HG03520 (cell line): ENCODE data around the gene A4GALT.

Experiments used
- ATAC-seq: cut with Tn5 transposase; IDR thresholded peaks from one replicate; pipeline ENCODE4 v1.9.1; 2021; ENCODE audit warnings: mild to moderate bottlenecking, moderate library complexity; ENCODE audit not compliant: unreplicated experiment

A4GALT gene

GRCh38 chr22:42704896-42705295 lies 15.8 kb downstream of the A4GALT start:
- no peak for ATAC-seq

GRCh38 chr22:42702675-42703074 lies 18.0 kb downstream of the A4GALT start:
- no peak for ATAC-seq

GRCh38 chr22:42701694-42702093 lies 19.0 kb downstream of the A4GALT start:
- no peak for ATAC-seq

GRCh38 chr22:42700901-42701300 lies 19.8 kb downstream of the A4GALT start:
- no peak for ATAC-seq

DNA sequence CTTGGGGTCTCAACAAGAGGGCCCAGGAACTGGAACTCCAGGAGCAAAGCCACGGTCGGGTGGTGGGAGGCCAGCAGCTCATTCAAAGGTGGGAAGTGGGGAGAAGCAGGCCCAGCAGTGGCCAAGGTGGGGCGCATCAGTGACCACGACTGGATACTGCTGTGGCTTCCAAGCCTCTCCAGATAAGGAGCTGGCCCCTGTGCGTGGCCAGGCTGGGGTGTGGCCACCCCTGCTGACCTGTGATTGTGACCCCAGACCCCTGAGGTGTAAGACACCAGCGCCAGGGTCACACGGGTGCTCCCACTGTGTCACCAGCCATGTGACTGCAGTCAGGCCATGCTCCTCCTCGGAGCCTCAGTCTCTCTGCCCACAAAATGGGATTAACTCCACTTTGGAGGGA lies 20.3 kb downstream of the A4GALT start:
- ATAC-seq = no peak

DNA sequence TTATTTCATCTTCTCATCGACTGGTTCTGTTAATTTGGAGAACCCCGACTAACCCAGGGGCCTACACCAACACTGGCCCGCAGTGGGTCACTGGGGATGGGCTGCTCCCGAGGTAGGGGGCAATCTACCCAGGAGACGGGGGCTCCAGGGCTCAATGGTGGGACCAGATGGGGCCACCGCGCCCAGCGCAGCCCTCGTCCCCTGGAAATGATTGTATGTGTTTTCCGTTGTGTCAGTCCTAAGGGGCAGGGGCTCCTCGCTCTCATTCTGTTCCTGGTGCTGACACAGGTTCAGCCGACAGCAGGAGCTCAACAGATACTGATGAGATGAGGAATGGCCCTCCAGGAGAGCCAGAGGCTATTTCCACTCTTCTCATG lies 20.7 kb downstream of the A4GALT start:
- ATAC-seq = no peak

- ATAC-seq = no peak
Measured at GRCh38 chr22:42699281-42699975, 21.2 kb downstream of the A4GALT start.

GRCh38 chr22:42697542-42698013 lies 23.1 kb downstream of the A4GALT start:
- no peak for ATAC-seq

DNA sequence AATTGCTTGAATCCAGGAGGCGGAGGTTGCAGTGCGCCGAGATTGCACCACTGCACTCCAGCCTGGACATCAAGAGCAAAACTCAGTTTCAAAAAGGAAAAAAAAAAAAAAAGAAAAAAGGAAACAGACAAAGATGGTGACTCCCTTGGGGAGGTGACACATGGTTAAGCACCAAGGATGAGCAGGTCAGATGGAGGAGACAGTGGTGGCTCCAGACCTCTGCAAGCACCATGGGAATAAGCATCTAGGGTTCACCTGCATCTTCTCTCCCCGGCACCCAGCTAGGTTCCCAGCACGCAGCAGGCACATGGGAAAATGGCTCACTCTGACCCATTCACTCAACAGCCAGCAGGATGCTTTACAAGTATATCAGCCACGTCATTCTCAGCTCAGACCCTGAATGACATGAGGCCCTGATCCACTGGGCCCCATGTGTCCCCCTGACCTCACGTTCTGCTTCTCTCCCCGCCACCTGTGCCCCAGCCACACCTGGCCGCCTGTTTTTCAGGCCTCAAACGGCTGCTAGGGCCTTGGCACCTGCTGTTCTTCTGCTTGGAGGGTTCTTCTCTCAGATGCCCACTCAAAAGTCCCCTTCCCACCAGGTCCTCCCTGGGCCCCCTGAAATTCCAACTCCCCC lies 24.2 kb downstream of the A4GALT start:
- no peak for ATAC-seq

DNA sequence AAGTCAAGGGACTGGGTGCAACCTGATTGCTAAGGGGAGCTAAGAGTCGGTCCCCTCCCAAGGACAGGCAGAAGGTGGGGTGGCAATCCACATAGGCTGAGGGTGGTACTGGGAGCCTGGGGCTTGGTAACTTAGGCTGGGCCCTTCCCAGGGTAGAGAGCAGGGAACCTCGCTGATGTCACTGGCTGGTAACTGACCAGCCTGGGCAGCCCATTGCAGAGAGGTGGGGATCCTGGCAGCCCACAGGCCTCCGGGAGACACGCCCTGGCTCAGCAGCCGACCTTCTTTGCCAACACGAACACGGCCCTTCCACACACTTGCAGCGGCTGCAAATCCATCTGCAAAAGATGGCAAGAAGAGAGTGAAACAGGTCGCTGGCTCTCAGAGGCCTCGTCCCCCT lies 25.4 kb downstream of the A4GALT start:
- ATAC-seq = no peak

DNA sequence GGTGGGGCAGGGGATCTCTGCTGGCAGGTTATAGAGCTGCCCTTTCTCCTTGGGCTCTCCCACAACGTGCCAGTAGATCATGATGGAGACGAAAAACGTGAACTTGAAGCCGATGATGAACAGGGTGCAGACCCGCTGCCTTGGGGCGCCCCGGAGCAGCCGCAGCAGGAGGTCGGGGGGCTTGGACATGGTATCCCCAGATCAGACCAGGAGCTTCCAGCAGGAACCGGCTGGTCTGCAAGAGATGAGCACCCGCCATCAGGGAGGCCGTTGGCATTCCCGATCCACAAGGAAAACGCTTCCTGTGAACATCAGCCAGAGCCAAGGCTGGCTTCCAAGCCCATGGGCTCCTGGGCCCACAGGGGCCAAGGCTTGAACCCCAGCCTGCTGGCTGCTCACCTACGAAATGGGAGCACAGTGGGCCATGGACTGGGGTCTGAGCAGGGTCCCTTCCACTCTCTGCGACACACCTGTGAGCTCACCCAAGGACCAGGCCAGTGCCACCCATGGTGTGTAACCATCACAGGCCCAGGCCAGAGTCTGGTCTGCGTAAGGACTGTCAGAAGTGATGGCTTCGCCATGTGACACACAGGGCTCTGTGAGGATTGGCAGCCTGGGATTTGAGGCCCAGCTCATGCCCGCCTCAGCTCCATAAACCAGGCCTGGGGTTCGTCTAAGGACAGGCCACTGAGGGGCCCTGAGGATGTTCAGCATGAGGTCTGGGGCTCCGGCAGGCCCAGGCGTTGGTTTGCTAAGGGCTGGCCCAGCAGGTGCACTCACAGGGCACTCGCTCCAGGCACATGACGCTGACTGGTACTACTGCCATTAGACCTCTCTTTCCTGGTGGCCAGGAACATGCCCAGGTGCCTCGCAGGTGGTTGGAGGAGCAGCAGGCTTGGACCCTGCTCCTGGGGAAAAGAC lies 26.6 kb downstream of the A4GALT start:
- no peak for ATAC-seq

DNA sequence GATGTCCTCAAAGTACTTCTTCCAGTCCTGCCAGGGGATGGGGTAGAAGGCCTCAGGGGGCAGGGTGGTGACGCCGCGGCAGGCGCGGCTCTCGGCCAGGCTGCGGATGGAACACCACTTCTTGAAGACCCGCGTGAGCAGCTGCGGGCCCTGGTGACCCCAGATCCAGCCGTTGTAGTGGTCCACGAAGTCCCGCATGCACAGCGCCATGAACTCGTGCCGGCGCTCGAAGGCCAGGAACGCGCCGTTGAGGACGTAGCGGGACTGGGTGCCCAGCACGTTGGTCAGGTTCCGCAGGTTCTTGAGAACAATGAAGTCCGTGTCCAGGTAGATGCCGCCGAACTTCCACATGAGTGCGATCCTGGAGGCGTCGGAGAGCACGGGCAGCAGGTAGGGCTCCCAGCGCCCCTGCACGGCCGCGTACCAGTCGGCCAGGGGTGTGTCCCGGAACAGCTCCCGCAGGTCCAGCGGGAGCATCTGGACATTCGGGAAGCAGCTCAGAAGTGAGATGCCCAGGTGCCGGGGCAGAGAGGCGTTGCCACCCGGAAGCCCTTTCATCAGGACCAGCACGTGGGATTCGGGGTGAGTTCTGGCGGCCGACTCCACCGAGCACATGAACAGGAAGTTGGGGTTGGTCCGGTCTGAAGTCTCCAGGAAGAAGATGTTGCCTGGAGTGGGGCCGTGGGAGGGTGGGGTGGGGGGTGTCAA lies 27.5 kb downstream of the A4GALT start:
- no peak for ATAC-seq

DNA sequence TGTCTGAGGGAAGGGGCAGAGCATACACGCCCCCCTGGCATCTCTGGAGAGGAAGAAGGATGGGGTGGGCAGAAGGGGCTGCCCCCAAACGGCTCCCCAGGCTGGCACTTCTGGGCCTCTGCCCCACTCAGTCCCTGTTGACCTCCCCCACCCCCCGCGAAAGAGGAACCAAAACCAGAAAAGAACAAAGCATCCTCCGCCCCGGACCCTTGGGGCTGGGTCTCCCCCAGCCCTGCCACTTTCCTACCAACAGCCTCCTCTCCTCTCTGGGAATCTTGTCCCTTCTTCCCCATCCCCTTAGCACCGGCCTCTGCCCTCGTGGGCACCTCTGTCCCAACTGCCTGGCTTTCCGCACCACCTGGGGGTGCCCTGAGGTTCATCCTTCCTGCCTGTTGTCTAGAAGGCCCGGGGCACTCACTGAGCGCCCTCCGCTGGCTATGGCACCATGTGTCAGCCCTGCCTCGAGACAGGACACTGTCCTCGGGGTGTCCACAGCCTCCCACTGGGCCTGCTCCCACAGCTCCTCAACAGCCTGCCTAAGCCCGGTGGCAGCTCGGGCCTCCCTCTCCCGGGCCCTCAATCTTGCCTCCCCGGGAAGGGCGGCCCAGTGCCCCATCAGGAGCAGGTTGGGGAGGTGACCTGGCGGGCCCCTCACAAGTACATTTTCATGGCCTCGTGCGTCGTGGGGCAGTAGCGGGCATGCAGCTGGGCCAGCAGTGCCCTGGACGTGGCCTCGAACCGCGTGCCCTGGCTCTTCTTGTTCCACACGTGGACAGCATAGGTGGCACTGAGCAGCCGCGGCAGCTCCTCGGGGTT lies 28.2 kb downstream of the A4GALT start:
- ATAC-seq = no peak

GRCh38 chr22:42691440-42691839 lies 29.2 kb downstream of the A4GALT start:
- ATAC-seq = no peak

DNA sequence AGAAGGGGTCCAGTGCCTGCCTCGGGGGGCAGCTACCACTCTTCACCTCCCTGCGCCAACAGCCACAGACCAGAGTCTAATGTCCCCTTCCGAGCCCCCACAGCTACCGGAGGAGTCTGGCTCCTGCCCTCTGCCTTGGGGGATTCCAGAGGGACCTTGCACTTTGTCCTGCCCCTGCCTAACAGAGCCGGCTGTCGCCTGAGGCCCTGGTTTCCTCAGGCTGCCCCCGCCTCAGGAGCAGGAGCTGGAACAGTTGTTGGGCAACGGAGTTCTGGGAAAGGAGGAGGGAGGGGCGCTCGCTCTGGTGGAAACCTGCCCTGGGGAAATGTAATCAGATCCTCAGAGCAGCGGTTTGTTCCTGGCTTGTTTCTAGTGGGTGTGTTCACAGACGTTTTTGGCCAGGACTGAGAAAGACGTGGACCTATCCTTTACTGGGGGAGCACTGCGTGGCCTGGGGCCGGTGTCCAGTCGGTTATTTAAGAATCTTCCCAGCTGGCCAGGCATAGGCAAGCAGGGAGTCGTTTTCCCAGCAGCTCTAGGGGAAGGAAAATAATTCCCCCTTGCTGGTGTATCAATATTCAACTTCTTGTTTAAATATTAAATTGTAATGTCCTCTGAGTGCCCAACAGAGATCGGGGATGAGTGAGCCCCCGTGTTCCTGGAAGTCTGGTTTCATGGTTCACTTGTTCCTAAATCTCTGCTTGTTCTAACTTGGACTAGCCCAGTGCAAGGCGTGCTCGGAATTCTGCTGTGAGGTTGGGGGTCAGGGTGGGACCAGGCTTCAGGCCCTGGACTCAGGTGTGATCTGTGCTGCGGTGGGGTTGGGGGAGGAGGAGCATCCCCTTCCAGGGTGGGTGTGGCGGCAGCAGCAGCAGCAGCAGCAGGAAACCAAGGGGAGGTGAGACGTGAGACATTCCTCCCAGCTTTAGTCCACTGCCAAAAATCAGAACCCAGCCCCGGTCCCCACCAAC lies 32.1 kb downstream of the A4GALT start:
- ATAC-seq = no peak

DNA sequence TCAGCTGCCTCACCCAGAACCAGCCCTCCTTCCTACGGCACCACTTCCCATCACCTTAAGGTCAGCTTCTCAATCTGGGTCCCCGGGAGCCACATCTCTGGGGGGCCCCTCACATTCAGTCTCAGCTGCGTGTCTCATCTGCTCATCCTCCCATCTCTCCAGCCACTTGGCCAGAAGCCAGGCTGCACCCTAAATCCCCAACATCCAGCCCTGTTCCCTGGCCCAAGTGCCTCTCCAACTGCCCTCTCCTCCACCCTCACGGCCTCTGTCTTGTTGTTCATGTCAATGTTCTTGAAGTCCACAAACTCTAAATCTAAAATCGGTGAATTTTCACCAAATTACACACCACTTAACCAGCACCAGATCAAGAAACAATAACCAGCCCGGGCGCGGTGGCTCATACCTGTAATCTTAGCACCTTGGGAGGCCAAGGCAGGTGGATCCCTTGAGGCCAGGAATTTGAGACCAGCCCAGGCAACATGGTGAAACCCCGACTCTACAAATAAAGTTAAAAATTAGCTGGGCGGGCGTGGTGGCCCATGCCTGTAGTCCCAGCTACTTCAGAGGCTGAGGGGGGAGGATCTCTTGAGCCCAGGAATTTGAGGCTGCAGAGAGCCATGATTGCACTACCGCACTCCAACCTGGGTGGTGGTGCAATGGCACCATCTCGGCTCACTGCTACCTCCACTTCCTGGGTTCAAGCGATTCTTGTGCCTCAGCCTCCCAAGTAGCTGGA lies 33.7 kb downstream of the A4GALT start:
- ATAC-seq = no peak

GRCh38 chr22:42685941-42686653 lies 34.6 kb downstream of the A4GALT start:
- no peak for ATAC-seq
